Measurements from ENCODE around the gene FATE1. TPM values are rescaled to one million over a fixed set of nuclear protein-coding genes. Genes with fewer than 3 reads are reported as not detected.
"Not testable (repeated sequence)": the region's sequence is repeated elsewhere in the genome, so short reads cannot be mapped to it uniquely, and the experiment has no call there.

The FATE1 gene
- total and polyA plus RNA-seq, 5 donors = 0.23 to 0.48 TPM; not detected in 3

DNA sequence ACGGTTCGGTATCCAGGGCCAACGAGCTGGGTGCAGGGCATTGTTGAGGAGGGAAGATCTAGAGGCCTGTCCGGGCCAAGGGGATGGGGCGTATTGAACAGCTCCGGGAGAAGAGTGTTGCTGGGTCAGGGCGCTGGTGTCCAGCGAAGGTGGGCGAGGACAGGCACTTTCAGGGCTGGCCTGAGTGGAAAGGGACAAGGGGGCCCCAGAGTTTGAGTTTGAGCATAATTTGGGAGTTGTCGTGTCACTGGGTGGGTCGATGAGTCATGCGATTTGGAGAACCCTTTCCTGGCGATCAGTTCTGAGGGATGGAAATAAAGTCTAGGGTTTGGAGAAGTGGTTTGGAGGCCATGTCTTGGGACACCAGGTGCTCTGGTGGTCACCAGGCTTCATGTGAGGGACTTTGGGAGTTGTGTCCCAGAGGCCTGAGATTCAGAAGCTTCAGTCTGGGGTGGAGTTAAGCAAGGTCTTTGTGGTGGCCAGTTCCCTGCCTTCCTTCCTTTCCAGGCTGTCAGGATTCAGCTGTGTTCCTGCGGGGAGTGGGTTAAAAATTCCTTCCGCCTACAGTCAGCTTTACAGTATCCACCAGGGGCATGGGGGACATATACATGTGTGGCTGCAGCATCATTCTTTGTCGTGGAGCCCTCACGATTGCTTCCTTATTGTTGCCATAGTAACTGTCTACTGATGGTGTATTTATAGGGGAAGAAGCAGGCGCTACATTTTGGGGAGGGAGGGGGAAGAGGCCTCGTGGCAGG is 20.1 kb upstream of the FATE1 start:
- intact Hi-C loops (cut with DNase I) = no loop called here
- WGBS = 17% methylated on average over 19 of the region's 19 CpGs
- ATAC-seq = no peak
- Histone ChIP-seq H3K4me3 (ENCODE audit: low read length) (peak overlapping the region; percentile 57), H3K27me3 (ENCODE audit: control insufficient read depth, insufficient read depth) (no peaks in the 10 kb centered on the region), H3K9me3 (ENCODE audit: control insufficient read depth, low read length) (no peaks in the 10 kb centered on the region), H3K4me1 (ENCODE audit: control insufficient read depth, insufficient read depth, low read length) (no peaks in the 10 kb centered on the region), H3K27ac (ENCODE audit: low read length) (no peak overlapping the region)
- no peak for DNase-seq

DNA sequence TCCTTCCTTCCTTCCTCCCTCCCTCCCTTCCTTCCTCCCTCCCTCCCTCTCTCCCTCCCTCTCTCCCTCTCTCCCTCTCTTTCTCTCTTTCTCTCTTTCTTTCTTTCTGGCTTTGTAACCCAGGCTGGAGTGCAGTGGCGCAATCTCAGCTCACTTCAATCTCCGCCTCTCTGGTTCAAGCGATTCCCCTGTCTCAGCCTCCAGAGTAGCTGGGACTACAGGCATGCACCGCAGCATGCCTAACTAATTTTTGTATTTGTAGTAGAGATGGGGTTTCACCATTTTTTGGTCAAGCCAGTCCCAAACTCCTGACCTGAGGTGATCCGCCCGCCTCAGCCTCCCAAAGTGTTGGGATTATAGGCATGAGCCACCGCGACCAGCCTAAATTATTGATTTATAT is 18.8 kb upstream of the FATE1 start:
- H3K27me3 ChIP-seq (ENCODE audit: control insufficient read depth, insufficient read depth); intact Hi-C loops (cut with DNase I); H3K27ac ChIP-seq (ENCODE audit: low read length); DNase-seq; H3K4me3 ChIP-seq (ENCODE audit: low read length); ATAC-seq; H3K4me1 ChIP-seq (ENCODE audit: control insufficient read depth, insufficient read depth, low read length); H3K9me3 ChIP-seq (ENCODE audit: control insufficient read depth, low read length): not testable (repeated sequence)
- WGBS = 92% methylated on average over 8 of the region's 8 CpGs

DNA sequence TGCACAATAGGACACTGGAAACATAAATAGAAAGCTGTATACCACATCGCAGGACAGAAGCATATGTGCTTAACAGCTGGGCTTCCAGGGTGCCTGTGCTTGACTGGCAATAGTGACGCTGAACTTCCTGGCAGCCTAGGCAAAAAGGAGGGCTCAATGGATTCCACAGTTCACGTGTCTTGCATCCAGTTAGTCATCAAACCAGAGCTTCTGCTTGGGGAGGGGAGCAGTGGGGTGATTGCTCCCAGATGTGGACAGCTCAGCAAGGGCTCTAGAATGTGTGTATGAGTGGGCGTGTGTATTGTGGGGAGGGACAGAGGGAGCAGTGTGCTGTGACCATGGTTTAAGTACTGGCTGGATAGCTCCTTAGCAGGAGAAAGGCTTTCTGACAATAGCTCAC is 18.3 kb upstream of the FATE1 start:
- ATAC-seq = no peak
- no peaks in the 10 kb centered on the region for H3K27me3 ChIP-seq (ENCODE audit: control insufficient read depth, insufficient read depth)
- H3K27ac ChIP-seq (ENCODE audit: low read length) = no peak overlapping the region
- no peaks in the 10 kb centered on the region for H3K4me1 ChIP-seq (ENCODE audit: control insufficient read depth, insufficient read depth, low read length)
- H3K9me3 ChIP-seq (ENCODE audit: control insufficient read depth, low read length) = no peaks in the 10 kb centered on the region
- no peak overlapping the region for H3K4me3 ChIP-seq (ENCODE audit: low read length)
- WGBS = 60% methylated on average over 4 of the region's 4 CpGs
- no peak for DNase-seq
- intact Hi-C loops (cut with DNase I) = no loop called here

DNA sequence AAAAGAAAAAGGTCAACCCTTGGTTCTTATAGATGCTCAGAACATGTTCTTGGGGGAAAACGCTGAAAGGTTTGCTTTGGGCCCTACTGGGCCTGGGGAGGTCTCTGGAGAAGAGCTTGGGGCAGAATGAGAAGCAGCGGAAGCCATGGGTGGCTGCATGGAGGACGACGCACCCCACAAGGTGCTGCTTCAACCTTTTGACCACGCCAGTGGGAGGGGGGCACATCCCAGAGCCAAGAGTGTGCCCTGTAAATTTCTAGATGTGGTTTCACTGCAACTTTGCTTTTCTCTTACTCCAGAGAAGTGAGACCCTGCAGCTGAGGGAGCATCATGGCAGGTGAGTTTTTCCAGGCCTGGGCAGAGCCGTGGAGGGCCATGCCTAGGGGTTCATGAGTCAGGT is 17.4 kb upstream of the FATE1 start:
- H3K9me3 ChIP-seq (ENCODE audit: control insufficient read depth, low read length) = no peaks in the 10 kb centered on the region

GRCh38 chrX:151699746-151700145 is 16.1 kb upstream of the FATE1 start:
- H3K27me3 ChIP-seq (ENCODE audit: control insufficient read depth, insufficient read depth) = no peaks in the 10 kb centered on the region
- H3K9me3 ChIP-seq (ENCODE audit: control insufficient read depth, low read length) = no peaks in the 10 kb centered on the region
- ATAC-seq (no peak), DNase-seq (no peak)
- H3K4me1 ChIP-seq (ENCODE audit: control insufficient read depth, insufficient read depth, low read length) = peaks cover 3% of the 10 kb centered on the region
- intact Hi-C loops (cut with DNase I) = no loop called here
- H3K27ac ChIP-seq (ENCODE audit: low read length) = no peak overlapping the region
- 94% methylated on average over 9 of the region's 9 CpGs for WGBS
- no peak overlapping the region for H3K4me3 ChIP-seq (ENCODE audit: low read length)

More for the DNA sequence above, 17.4 kb upstream of the FATE1 start:
- DNase-seq (no peak), ATAC-seq (no peak)
- H3K27ac ChIP-seq (ENCODE audit: low read length) = no peak overlapping the region
- WGBS = 95% methylated on average over 6 of the region's 6 CpGs
- H3K4me3 ChIP-seq (ENCODE audit: low read length) = no peak overlapping the region
- intact Hi-C loops (cut with DNase I) = no loop called here
- no peaks in the 10 kb centered on the region for H3K27me3 ChIP-seq (ENCODE audit: control insufficient read depth, insufficient read depth)
- H3K4me1 ChIP-seq (ENCODE audit: control insufficient read depth, insufficient read depth, low read length) = peaks cover 3% of the 10 kb centered on the region

GRCh38 chrX:151700581-151700980 is 15.3 kb upstream of the FATE1 start:
- no peak overlapping the region for H3K4me3 ChIP-seq (ENCODE audit: low read length)
- intact Hi-C loops (cut with DNase I) = no loop called here

GRCh38 chrX:151701071-151701470 is 14.8 kb upstream of the FATE1 start:
- ATAC-seq (no peak), DNase-seq (no peak)

More at GRCh38 chrX:151700581-151700980, 15.3 kb upstream of the FATE1 start:
- Histone ChIP-seq H3K27me3 (ENCODE audit: control insufficient read depth, insufficient read depth) (no peaks in the 10 kb centered on the region), H3K27ac (ENCODE audit: low read length) (no peak overlapping the region), H3K9me3 (ENCODE audit: control insufficient read depth, low read length) (no peaks in the 10 kb centered on the region), H3K4me1 (ENCODE audit: control insufficient read depth, insufficient read depth, low read length) (peaks cover 3% of the 10 kb centered on the region)
- DNase-seq = no peak
- no peak for ATAC-seq
- WGBS = 94% methylated on average over 15 of the region's 16 CpGs

DNA sequence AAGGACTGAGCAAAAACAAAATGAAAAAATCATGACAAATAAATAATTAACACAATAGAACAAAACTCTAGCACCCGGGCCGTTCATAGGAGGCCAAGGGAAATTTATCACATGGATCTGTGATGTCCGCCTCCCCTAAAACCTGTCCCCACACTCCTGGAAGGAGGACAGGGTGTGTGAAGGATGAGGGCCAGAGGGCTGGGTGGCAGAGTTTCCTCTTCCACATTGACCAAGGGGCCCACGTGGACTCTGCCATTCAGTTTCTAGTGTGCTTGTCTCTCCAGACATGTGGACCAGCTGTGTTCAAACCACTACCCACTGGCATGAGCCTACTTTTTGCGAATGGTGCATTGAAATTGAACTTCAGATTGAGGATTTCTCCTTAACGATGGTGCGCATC is 14.3 kb upstream of the FATE1 start:
- no peaks in the 10 kb centered on the region for H3K9me3 ChIP-seq (ENCODE audit: control insufficient read depth, low read length)
- intact Hi-C loops (cut with DNase I) = no loop called here
- ATAC-seq (no peak), DNase-seq (no peak)
- H3K27ac ChIP-seq (ENCODE audit: low read length) = no peak overlapping the region
- H3K4me3 ChIP-seq (ENCODE audit: low read length) = no peak overlapping the region
- no peaks in the 10 kb centered on the region for H3K27me3 ChIP-seq (ENCODE audit: control insufficient read depth, insufficient read depth)
- 93% methylated on average over 7 of the region's 7 CpGs for whole genome bisulfite sequencing
- H3K4me1 ChIP-seq (ENCODE audit: control insufficient read depth, insufficient read depth, low read length) = peaks cover 3% of the 10 kb centered on the region

More at GRCh38 chrX:151701071-151701470, 14.8 kb upstream of the FATE1 start:
- intact Hi-C loops (cut with DNase I) = no loop called here
- peaks cover 3% of the 10 kb centered on the region for H3K4me1 ChIP-seq (ENCODE audit: control insufficient read depth, insufficient read depth, low read length)
- H3K27me3 ChIP-seq (ENCODE audit: control insufficient read depth, insufficient read depth) = no peaks in the 10 kb centered on the region
- 96% methylated on average over 4 of the region's 4 CpGs for WGBS
- H3K27ac ChIP-seq (ENCODE audit: low read length) = no peak overlapping the region
- H3K4me3 ChIP-seq (ENCODE audit: low read length) = no peak overlapping the region
- no peaks in the 10 kb centered on the region for H3K9me3 ChIP-seq (ENCODE audit: control insufficient read depth, low read length)

DNA sequence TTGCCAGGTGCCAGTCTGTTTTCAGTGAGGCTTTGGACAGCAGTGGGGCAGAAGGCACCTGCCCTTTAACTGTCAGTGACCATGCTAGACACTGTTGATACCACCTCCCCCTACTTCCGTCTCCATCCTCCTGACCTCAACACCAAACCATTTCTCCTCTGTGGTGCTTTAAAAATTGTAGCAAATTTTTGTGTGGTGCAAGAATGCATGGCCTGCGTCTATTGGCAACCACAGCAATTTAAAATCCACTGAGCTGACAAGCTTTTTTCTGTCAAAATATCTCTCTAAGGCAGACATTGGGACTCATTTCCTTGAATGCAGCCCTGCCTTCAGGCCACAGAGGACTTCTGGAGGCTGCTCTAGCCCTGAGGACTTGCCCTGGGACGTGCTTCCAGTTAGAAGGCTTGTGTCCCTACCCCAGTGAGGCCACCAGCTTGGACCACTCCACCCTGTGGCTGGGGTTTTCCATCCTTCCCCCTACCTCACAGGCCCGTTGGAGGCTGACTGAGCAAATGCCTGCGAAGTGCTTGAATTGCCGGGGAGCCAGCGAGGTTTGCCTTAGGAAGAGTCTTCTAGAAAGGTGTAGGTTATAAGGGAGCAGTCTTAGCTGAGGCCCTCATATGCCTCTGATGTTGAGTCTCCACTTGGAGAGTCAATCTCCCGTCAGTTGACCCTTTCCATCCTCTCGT is 13.7 kb upstream of the FATE1 start:
- DNase-seq = no peak
- intact Hi-C loops (cut with DNase I) = no loop called here
- no peak for ATAC-seq
- H3K4me3 ChIP-seq (ENCODE audit: low read length) = no peak overlapping the region
- no peaks in the 10 kb centered on the region for H3K27me3 ChIP-seq (ENCODE audit: control insufficient read depth, insufficient read depth)
- WGBS = 89% methylated on average over 9 of the region's 9 CpGs
- H3K4me1 ChIP-seq (ENCODE audit: control insufficient read depth, insufficient read depth, low read length) = peaks cover 3% of the 10 kb centered on the region
- no peak overlapping the region for H3K27ac ChIP-seq (ENCODE audit: low read length)
- no peaks in the 10 kb centered on the region for H3K9me3 ChIP-seq (ENCODE audit: control insufficient read depth, low read length)

GRCh38 chrX:151702741-151703340 is 13.0 kb upstream of the FATE1 start:
- no peak for ATAC-seq
- intact Hi-C loops (cut with DNase I) = no loop called here

GRCh38 chrX:151703487-151703886 is 12.3 kb upstream of the FATE1 start:
- H3K9me3 ChIP-seq (ENCODE audit: control insufficient read depth, low read length) = no peaks in the 10 kb centered on the region
- WGBS = 8% methylated on average over 7 of the region's 7 CpGs
- peaks cover 3% of the 10 kb centered on the region for H3K4me1 ChIP-seq (ENCODE audit: control insufficient read depth, insufficient read depth, low read length)
- H3K27me3 ChIP-seq (ENCODE audit: control insufficient read depth, insufficient read depth) = no peaks in the 10 kb centered on the region
- H3K4me3 ChIP-seq (ENCODE audit: low read length) = no peak overlapping the region
- DNase-seq = peak; percentile 64 to 87 (median 84)
- ATAC-seq = peak; percentile 74 to 84
- H3K27ac ChIP-seq (ENCODE audit: low read length) = no peak overlapping the region
- intact Hi-C loops (cut with DNase I) = no loop called here

More at GRCh38 chrX:151702741-151703340, 13.0 kb upstream of the FATE1 start:
- Histone ChIP-seq H3K27ac (ENCODE audit: low read length) (peak overlapping the region; percentile 27), H3K27me3 (ENCODE audit: control insufficient read depth, insufficient read depth) (no peaks in the 10 kb centered on the region), H3K9me3 (ENCODE audit: control insufficient read depth, low read length) (no peaks in the 10 kb centered on the region), H3K4me3 (ENCODE audit: low read length) (no peak overlapping the region), H3K4me1 (ENCODE audit: control insufficient read depth, insufficient read depth, low read length) (peaks cover 3% of the 10 kb centered on the region)
- no peak for DNase-seq
- 71% methylated on average over 7 of the region's 7 CpGs for WGBS

Data from right cardiac atrium (tissue), 5 donors.